Bronchial epithelial cell (primary cell): ENCODE data around the gene RNF220. TPM values are rescaled to one million over a fixed set of nuclear protein-coding genes. Genes with fewer than 3 reads are reported as not detected.

Experiments used
- DNase-seq: peaks from one replicate; pipeline ENCODE4 v3.0.0-alpha.2; 2010; ENCODE audit warnings: low read depth
- FAIRE-seq: peaks from 2 replicates; lab custom pipeline; 2011; peaks lifted over from hg19 to GRCh38; lab: Jason Lieb, UNC
- H3K27me3 ChIP-seq: 2 replicates; pipeline ENCODE4 v1.5.1; 2011; ENCODE audit warnings: low read length; ENCODE audit not compliant: control insufficient read depth, insufficient read depth
- H3K36me3 ChIP-seq: 2 replicates; pipeline ENCODE4 v1.5.1; 2011; ENCODE audit warnings: low read length; ENCODE audit not compliant: control insufficient read depth, insufficient read depth
- H3K4me3 ChIP-seq: 2 replicates; pipeline ENCODE4 v1.5.1; 2011; ENCODE audit warnings: mild to moderate bottlenecking, low read depth, low read length, control low read depth
- CTCF ChIP-seq: IDR thresholded peaks from 2 replicates; pipeline ENCODE4 v1.5.1; 2011; ENCODE audit warnings: mild to moderate bottlenecking, moderate library complexity, low read length, control low read depth, inconsistent platforms; ENCODE audit not compliant: insufficient read depth, severe bottlenecking
- total RNA-seq: library from RNA; depleted of rRNA; stranded (reverse); fragments of >200 nt; gene quantifications from 2 replicates; pipeline ENCODE4 v1.2.1, GENCODE V29; 2014

RNF220 gene
- total RNA-seq, 1 donor from 2014 or later, result 94.5 TPM

GRCh38 chr1:44408632-44409602 is 3.9 kb downstream of the RNF220 start:
- TF ChIP-seq CTCF, result no peak
- DNase-seq (no peak), FAIRE-seq (no peak)
- H3K4me3 ChIP-seq, result no peak overlapping the region
- peaks cover 47% of the 10 kb centered on the region for H3K27me3 ChIP-seq
- H3K36me3 ChIP-seq, result no peaks in the 10 kb centered on the region

- peaks cover 47% of the 10 kb centered on the region for H3K27me3 ChIP-seq
- FAIRE-seq, result no peak
- no peak for DNase-seq
- no peak for TF ChIP-seq CTCF
- no peak overlapping the region for H3K4me3 ChIP-seq
- H3K36me3 ChIP-seq, result no peaks in the 10 kb centered on the region
Observed at GRCh38 chr1:44409757-44410156, 4.7 kb downstream of the RNF220 start.

GRCh38 chr1:44411861-44412260 is 6.8 kb downstream of the RNF220 start:
- TF ChIP-seq CTCF, result no peak
- FAIRE-seq (no peak), DNase-seq (no peak)
- Histone ChIP-seq H3K4me3 (no peak overlapping the region), H3K27me3 (peaks cover 47% of the 10 kb centered on the region), H3K36me3 (no peaks in the 10 kb centered on the region)

GRCh38 chr1:44412601-44413000 is 7.5 kb downstream of the RNF220 start:
- TF ChIP-seq CTCF, result no peak
- DNase-seq (no peak), FAIRE-seq (no peak)
- H3K4me3 ChIP-seq, result no peak overlapping the region
- H3K36me3 ChIP-seq, result no peaks in the 10 kb centered on the region
- H3K27me3 ChIP-seq, result peaks cover 46% of the 10 kb centered on the region

GRCh38 chr1:44413740-44414139 is 8.7 kb downstream of the RNF220 start:
- Histone ChIP-seq H3K36me3 (no peaks in the 10 kb centered on the region), H3K27me3 (peaks cover 42% of the 10 kb centered on the region), H3K4me3 (no peak overlapping the region)
- FAIRE-seq, result no peak
- no peak for DNase-seq
- no peak for TF ChIP-seq CTCF

- no peak for TF ChIP-seq CTCF
- FAIRE-seq, result no peak
- DNase-seq, result no peak
- Histone ChIP-seq H3K4me3 (no peak overlapping the region), H3K27me3 (peaks cover 35% of the 10 kb centered on the region), H3K36me3 (no peaks in the 10 kb centered on the region)
Observed at GRCh38 chr1:44415013-44415412, 10.0 kb downstream of the RNF220 start.
